Spleen (tissue), 11 donors: ENCODE data around the gene TMEM192. TPM values are rescaled to one million over a fixed set of nuclear protein-coding genes. Genes with fewer than 3 reads are reported as not detected.
"Not testable (repeated sequence)": the region's sequence is repeated elsewhere in the genome, so short reads cannot be mapped to it uniquely, and the experiment has no call there.

Experiments
- DNase-seq: peaks from one replicate; pipeline ENCODE4 v3.0.0-alpha.2; 2020
- H3K27ac ChIP-seq, 8 donors: fragments of 200-600 bp; sonication (generic) in 7 of 8; 1 replicate in 4 of 8; 2 replicates in 4 of 8; pipeline versions ENCODE4 v1.5.0 to v1.8.0; 2016 to 2021; ENCODE audit warnings: inconsistent platforms in 4 of 8, mild to moderate bottlenecking in 4 of 8, moderate library complexity in 1 of 8
- H3K27me3 ChIP-seq, 7 donors: fragments of 200-600 bp; sonication (generic) in 6 of 7; replicated peaks in 1 of 7; 1 replicate in 4 of 7; 2 replicates in 3 of 7; pipeline versions ENCODE4 v1.5.0 to v1.8.0; 2016 to 2021; ENCODE audit warnings: inconsistent platforms in 3 of 7, mild to moderate bottlenecking in 1 of 7
- H3K36me3 ChIP-seq, 6 donors: fragments of 200-600 bp; sonication (generic) in 5 of 6; 1 replicate in 4 of 6; 2 replicates in 2 of 6; pipeline versions ENCODE4 v1.5.0 to v1.8.0; 2016 to 2021; ENCODE audit warnings: inconsistent platforms in 2 of 6
- H3K4me1 ChIP-seq, 6 donors: fragments of 200-600 bp; sonication (generic) in 5 of 6; 1 replicate in 3 of 6; 2 replicates in 3 of 6; pipeline versions ENCODE4 v1.5.0 to v1.8.0; 2016 to 2021; ENCODE audit warnings: inconsistent platforms in 3 of 6
- H3K4me3 ChIP-seq, 8 donors: fragments of 200-600 bp; sonication (generic) in 7 of 8; 1 replicate in 4 of 8; 2 replicates in 4 of 8; pipeline versions ENCODE4 v1.5.0 to v1.8.0; 2016 to 2021; ENCODE audit warnings: inconsistent platforms in 4 of 8, mild to moderate bottlenecking in 4 of 8, moderate library complexity in 2 of 8
- H3K9me3 ChIP-seq, 8 donors: fragments of 200-600 bp; sonication (generic) in 7 of 8; 1 replicate in 4 of 8; 2 replicates in 4 of 8; pipeline versions ENCODE4 v1.5.0 to v1.8.0; 2016 to 2021; ENCODE audit warnings: inconsistent platforms in 4 of 8
- CTCF ChIP-seq, 11 experiments: fragments of 200-600 bp in 7 of 11; fragments of 450-650 bp in 4 of 11; sonication (generic) in 4 of 11; IDR thresholded peaks in 8 of 11; conservative IDR thresholded peaks in 3 of 11; 1 replicate in 7 of 11; 2 replicates in 4 of 11; pipeline versions ENCODE4 v1.4.0 to v1.8.0; 2016 to 2021; ENCODE audit warnings: antibody characterized with exemption in 11 of 11, inconsistent platforms in 4 of 11, mild to moderate bottlenecking in 1 of 11
- POLR2A ChIP-seq, 3 donors: fragments of 450-650 bp; IDR thresholded peaks; one replicate each; pipeline ENCODE4 v1.5.1; 2017; ENCODE audit warnings: antibody characterized with exemption in 3 of 3, mild to moderate bottlenecking in 1 of 3
- POLR2AphosphoS5 ChIP-seq, 3 donors: sonication (generic); formaldehyde crosslinking; IDR thresholded peaks; one replicate each; pipeline ENCODE4 v1.5.1; 2017; ENCODE audit warnings: antibody characterized with exemption in 3 of 3
- WGBS, 5 donors: extraction: QIAGEN DNeasy Blood & Tissue Kit in 3 of 5; methylation state at CpG; one replicate each; pipeline versions ENCODE4 v1.1.5 to v1.1.7; 2013 to 2018; 5-methylcytosine and 5-hydroxymethylcytosine counted together
- intact Hi-C: fragments of 100-400 bp; cut with DNase I; formaldehyde crosslinking; loops from one replicate; pipeline ENCODE4 v1.15.0; 2023; ENCODE audit warnings: low total_unique reads
- polyA plus RNA-seq, 3 donors: library from polyadenylated mRNA; stranded (reverse); fragments of 200-250 nt; gene quantifications; one replicate each; pipeline ENCODE4 v1.2.1, GENCODE V29; 2013
- total RNA-seq, 7 donors: library from RNA; depleted of rRNA in 3 of 7; stranded (reverse); fragments of >200 nt in 3 of 7; fragmentation: NEBNext Ultra II Directional in 4 of 7; extraction: Animal tissue kit (Norgen Biotek cat#: 25700) in 4 of 7; gene quantifications; one replicate each; pipeline versions ENCODE4 v1.1.0 to v1.2.1, GENCODE V29; 2016 to 2021
- donor health status: healthy with polysubstance abuse.
- donor health status: DM: no; HTN: no; CAD: no; lungs with moderate emphysema.
- donor health status: DM: no; HTN: no; CAD: no.
- donor health status: Bipolar disorder and iron deficiency.
- donor health status: healthy.
- donor health status: DM: no; HTN: no; CAD: no.
- donor health status: DM: yes; HTN: yes; CAD: no.

TMEM192 gene
- total and polyA plus RNA-seq, 10 donors, result 4.3 to 19.1 (median 12.6) TPM

GRCh38 chr4:165094873-165095272 is 17.8 kb downstream of the TMEM192 start:
- H3K9me3 ChIP-seq, result no peaks in the 10 kb centered on the region
- intact Hi-C loops, result no loop called here
- no peaks in the 10 kb centered on the region for H3K27me3 ChIP-seq
- peaks cover 0 to 98% (median 58%) of the 10 kb centered on the region in 6 donors for H3K36me3 ChIP-seq
- H3K4me1 ChIP-seq, result no peaks in the 10 kb centered on the region
- DNase-seq, result no peak
- TF ChIP-seq CTCF (IDR thresholded peaks at IDR 0.05 in 8 of 11, conservative IDR thresholded peaks at IDR 0.05 in 3 of 11), result no peak
- no peak for TF ChIP-seq POLR2AphosphoS5 (IDR thresholded peaks at IDR 0.05)
- TF ChIP-seq POLR2A (IDR thresholded peaks at IDR 0.05), result no peak
- H3K4me3 ChIP-seq, result no peak overlapping the region
- no peak overlapping the region for H3K27ac ChIP-seq
- WGBS, 5 donors, result 90 to 97% (median 94%) methylated on average over 3 of the region's 3 CpGs

GRCh38 chr4:165092187-165092586 is 20.5 kb downstream of the TMEM192 start:
- DNase-seq, H3K4me3 ChIP-seq, H3K27me3 ChIP-seq, H3K27ac ChIP-seq, H3K9me3 ChIP-seq, H3K4me1 ChIP-seq, intact Hi-C loops: not testable (repeated sequence)
- WGBS, 5 donors, result 94 to 97% (median 96%) methylated on average over 8 of the region's 8 CpGs
- H3K36me3 ChIP-seq, result peaks cover 0 to 99% (median 54%) of the 10 kb centered on the region in 6 donors

GRCh38 chr4:165088366-165088765 is 24.3 kb downstream of the TMEM192 start:
- intact Hi-C loops, result no loop called here

GRCh38 chr4:165085946-165086345 is 26.7 kb downstream of the TMEM192 start:
- H3K9me3 ChIP-seq, result no peaks in the 10 kb centered on the region
- peaks cover 0 to 75% (median 49%) of the 10 kb centered on the region in 6 donors for H3K36me3 ChIP-seq
- H3K4me1 ChIP-seq, result no peaks in the 10 kb centered on the region
- no peak overlapping the region for H3K27ac ChIP-seq
- H3K27me3 ChIP-seq, result no peaks in the 10 kb centered on the region
- no peak for DNase-seq
- 66 to 98% (median 90%) methylated on average over 2 of the region's 2 CpGs for WGBS, 5 donors
- TF ChIP-seq POLR2A (IDR thresholded peaks at IDR 0.05), result no peak
- TF ChIP-seq CTCF (IDR thresholded peaks at IDR 0.05 in 8 of 11, conservative IDR thresholded peaks at IDR 0.05 in 3 of 11), result no peak
- TF ChIP-seq POLR2AphosphoS5 (IDR thresholded peaks at IDR 0.05), result no peak
- no peak overlapping the region for H3K4me3 ChIP-seq
- intact Hi-C loops, result no loop called here

More at GRCh38 chr4:165088366-165088765, 24.3 kb downstream of the TMEM192 start:
- Histone ChIP-seq H3K27ac (no peak overlapping the region), H3K4me1 (no peaks in the 10 kb centered on the region), H3K36me3 (peaks cover 0 to 96% (median 55%) of the 10 kb centered on the region in 6 donors), H3K27me3 (no peaks in the 10 kb centered on the region), H3K4me3 (no peak overlapping the region), H3K9me3 (no peaks in the 10 kb centered on the region)
- TF ChIP-seq POLR2AphosphoS5 (IDR thresholded peaks at IDR 0.05) (no peak), CTCF (IDR thresholded peaks at IDR 0.05 in 8 of 11, conservative IDR thresholded peaks at IDR 0.05 in 3 of 11) (no peak), POLR2A (IDR thresholded peaks at IDR 0.05) (no peak)
- 85 to 93% (median 87%) methylated on average over 3 of the region's 3 CpGs for WGBS, 5 donors
- DNase-seq, result no peak

GRCh38 chr4:165084787-165085186 is 27.9 kb downstream of the TMEM192 start:
- DNase-seq, H3K27ac ChIP-seq, H3K4me3 ChIP-seq, intact Hi-C loops, H3K9me3 ChIP-seq, H3K4me1 ChIP-seq, H3K27me3 ChIP-seq: not testable (repeated sequence)
- WGBS, 5 donors, result 90 to 100% (median 98%) methylated on average over 5 to 7 of the region's 7 CpGs
- peaks cover 0 to 75% (median 49%) of the 10 kb centered on the region in 6 donors for H3K36me3 ChIP-seq
